Pulmonary artery endothelial cell (primary cell): ENCODE results near the gene DIP2A. TPM values are rescaled to one million over a fixed set of nuclear protein-coding genes. Genes with fewer than 3 reads are reported as not detected.

ENCODE experiments used
- DNase-seq: peaks from one replicate; pipeline ENCODE4 v3.0.0-alpha.2; 2011; ENCODE audit warnings: low read depth, low spot score
- total RNA-seq: library from RNA; depleted of rRNA; stranded (reverse); fragments of >200 nt; gene quantifications from 2 replicates; pipeline ENCODE4 v1.2.3, GENCODE V29; 2014

DIP2A gene
- 22.9 and 33.6 TPM in 2 replicates for total RNA-seq

- peak; percentile 85 for DNase-seq
Observed at GRCh38 chr21:46458315-46459023, at the start of gene DIP2A. Gene DIP2A, plus strand, starts transcription at chr21:46458891. Its CDS starts 241 bp downstream, at chr21:46459132.

GRCh38 chr21:46409641-46410406 lies 48.9 kb upstream of the DIP2A start:
- DNase-seq, result no peak

- no peak for DNase-seq
Observed at GRCh38 chr21:46410516-46410915, 48.2 kb upstream of the DIP2A start.

GRCh38 chr21:46411236-46411635 lies 47.5 kb upstream of the DIP2A start:
- no peak for DNase-seq

- DNase-seq, result no peak
Observed at GRCh38 chr21:46411691-46412090, 47.0 kb upstream of the DIP2A start.

GRCh38 chr21:46412521-46413364 lies 45.9 kb upstream of the DIP2A start:
- no peak for DNase-seq

GRCh38 chr21:46413365-46413696 lies 45.4 kb upstream of the DIP2A start:
- no peak for DNase-seq

GRCh38 chr21:46414965-46415275 lies 43.8 kb upstream of the DIP2A start:
- no peak for DNase-seq

GRCh38 chr21:46416551-46416950 lies 42.1 kb upstream of the DIP2A start:
- no peak for DNase-seq

- DNase-seq, result no peak
Observed at GRCh38 chr21:46418265-46418946, 40.3 kb upstream of the DIP2A start.

GRCh38 chr21:46420241-46421190 lies 38.2 kb upstream of the DIP2A start:
- DNase-seq, result no peak

GRCh38 chr21:46421191-46421750 lies 37.4 kb upstream of the DIP2A start:
- DNase-seq, result no peak

GRCh38 chr21:46421756-46422555 lies 36.7 kb upstream of the DIP2A start:
- DNase-seq, result no peak

- DNase-seq, result no peak
Observed at GRCh38 chr21:46422636-46423241, 36.0 kb upstream of the DIP2A start.

GRCh38 chr21:46423546-46424038 lies 35.1 kb upstream of the DIP2A start:
- DNase-seq, result no peak

GRCh38 chr21:46424039-46424591 lies 34.6 kb upstream of the DIP2A start:
- DNase-seq, result no peak

GRCh38 chr21:46424621-46425020 lies 34.1 kb upstream of the DIP2A start:
- no peak for DNase-seq

- DNase-seq, result no peak
Observed at GRCh38 chr21:46425041-46425440, 33.6 kb upstream of the DIP2A start.
